ENCODE data around the gene SERPINI2.

GRCh38 chr3:167497903-167498302 is 24.1 kb upstream of the SERPINI2 start:
- TF ChIP-seq CTCF (IDR thresholded peaks at IDR 0.05; ENCODE audit: low read depth, low read length, poor library complexity, severe bottlenecking) (no peak), EZH2phosphoT487 (IDR thresholded peaks at IDR 0.05; ENCODE audit: borderline replicate concordance, low read length) (no peak)

Data from DOHH2 (cell line).